OCI-LY1 (cell line): ENCODE measurements around the gene MTERF4.

Source experiments
- EZH2 ChIP-seq: fragments of 200-600 bp; sonication (generic), shearing (Covaris generic); IDR thresholded peaks from 2 replicates; pipeline ENCODE4 v1.8.0; 2017; ENCODE audit warnings: borderline replicate concordance, mixed run types, mild to moderate bottlenecking, antibody characterized with exemption, low read length, moderate library complexity, mixed read lengths
- TF ChIP-seq, protein P1 (sequence below): fragments of 200-600 bp; sonication (generic), shearing (Covaris generic); IDR thresholded peaks from 2 replicates; pipeline ENCODE4 v1.5.1; 2017; ENCODE audit warnings: mild to moderate bottlenecking, antibody characterized with exemption, low read length, moderate library complexity, mixed read lengths

DNA sequence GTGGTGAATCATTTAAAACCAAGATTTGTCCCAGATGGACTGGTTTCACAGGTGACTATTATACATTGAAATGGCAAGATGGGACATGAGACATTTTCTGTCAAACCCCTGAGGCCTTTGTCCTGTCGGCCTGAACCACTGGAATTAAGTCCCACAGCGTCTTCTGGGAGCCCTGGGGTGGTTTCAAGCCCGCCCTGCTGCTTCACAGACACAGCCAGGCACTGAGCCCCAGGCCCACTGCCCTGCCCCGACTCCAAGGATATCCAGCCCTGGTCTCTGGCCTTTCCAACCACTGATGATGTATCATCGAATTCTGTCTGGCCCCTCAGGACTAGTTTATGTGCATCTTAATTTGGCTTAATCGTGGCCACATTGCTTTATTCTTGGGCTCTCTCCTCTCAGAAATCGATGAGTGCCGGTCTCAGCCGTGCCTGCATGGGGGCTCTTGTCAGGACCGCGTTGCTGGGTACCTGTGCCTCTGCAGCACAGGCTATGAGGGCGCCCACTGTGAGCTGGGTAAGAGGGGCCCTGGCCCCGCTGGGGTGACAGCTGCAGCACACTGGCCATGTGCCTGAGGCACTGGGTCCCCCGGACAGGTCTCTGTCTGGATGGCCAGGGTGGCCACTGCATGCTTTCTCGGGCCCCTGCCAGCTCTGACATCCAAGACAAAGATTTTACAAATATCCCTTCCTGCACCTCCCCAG lies 39.5 kb downstream of the MTERF4 start:
- TF ChIP-seq, protein P1, sequence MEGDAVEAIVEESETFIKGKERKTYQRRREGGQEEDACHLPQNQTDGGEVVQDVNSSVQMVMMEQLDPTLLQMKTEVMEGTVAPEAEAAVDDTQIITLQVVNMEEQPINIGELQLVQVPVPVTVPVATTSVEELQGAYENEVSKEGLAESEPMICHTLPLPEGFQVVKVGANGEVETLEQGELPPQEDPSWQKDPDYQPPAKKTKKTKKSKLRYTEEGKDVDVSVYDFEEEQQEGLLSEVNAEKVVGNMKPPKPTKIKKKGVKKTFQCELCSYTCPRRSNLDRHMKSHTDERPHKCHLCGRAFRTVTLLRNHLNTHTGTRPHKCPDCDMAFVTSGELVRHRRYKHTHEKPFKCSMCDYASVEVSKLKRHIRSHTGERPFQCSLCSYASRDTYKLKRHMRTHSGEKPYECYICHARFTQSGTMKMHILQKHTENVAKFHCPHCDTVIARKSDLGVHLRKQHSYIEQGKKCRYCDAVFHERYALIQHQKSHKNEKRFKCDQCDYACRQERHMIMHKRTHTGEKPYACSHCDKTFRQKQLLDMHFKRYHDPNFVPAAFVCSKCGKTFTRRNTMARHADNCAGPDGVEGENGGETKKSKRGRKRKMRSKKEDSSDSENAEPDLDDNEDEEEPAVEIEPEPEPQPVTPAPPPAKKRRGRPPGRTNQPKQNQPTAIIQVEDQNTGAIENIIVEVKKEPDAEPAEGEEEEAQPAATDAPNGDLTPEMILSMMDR = no peak
- TF ChIP-seq EZH2 = no peak
